A673 (cell line): ENCODE measurements around the gene FMNL1. TPM values are rescaled to one million over a fixed set of nuclear protein-coding genes. Genes with fewer than 3 reads are reported as not detected.

ENCODE experiments used
- BruUV-seq: library from RNA; stranded (reverse); fragments of 400-500 nt; replicated peaks from 2 replicates; lab custom pipeline; 2021; lab: Mats Ljungman, UMichigan
- CTCF ChIA-PET: fragments of 300-600 bp; sonication (Branson Sonifier 250); formaldehyde crosslinking; loops from one replicate; lab custom pipeline; 2022; ENCODE audit warnings: antibody characterized with exemption; lab: Charles Lee
- POLR2A ChIA-PET: fragments of 300-600 bp; sonication (Branson Sonifier 250); formaldehyde crosslinking; loops from one replicate; lab custom pipeline; 2022; ENCODE audit warnings: antibody characterized with exemption; ENCODE audit not compliant: low non-redundant PET; lab: Charles Lee
- DNase-seq: peaks from one replicate; pipeline ENCODE4 v3.0.0-alpha.2; 2015; ENCODE audit warnings: low spot score
- H3K27ac ChIP-seq: fragments of 200-600 bp; sonication (generic); 2 replicates; pipeline ENCODE4 v1.5.1; 2016; ENCODE audit warnings: mixed run types, low read depth, mild to moderate bottlenecking, mixed read lengths, antibody characterized with exemption, low read length; ENCODE audit not compliant: poor library complexity, severe bottlenecking
- H3K27me3 ChIP-seq: fragments of 200-600 bp; sonication (generic); replicated peaks from 2 replicates; pipeline ENCODE4 v1.6.1; 2017; ENCODE audit warnings: mixed run types, low read depth, mild to moderate bottlenecking, mixed read lengths, antibody characterized with exemption, low read length; ENCODE audit not compliant: insufficient read depth, poor library complexity
- H3K36me3 ChIP-seq: fragments of 200-600 bp; sonication (generic); 2 replicates; pipeline ENCODE4 v1.6.1; 2016; ENCODE audit warnings: mixed run types, mild to moderate bottlenecking, mixed read lengths, antibody characterized with exemption, low read length; ENCODE audit not compliant: insufficient read depth, poor library complexity, severe bottlenecking
- H3K4me1 ChIP-seq: fragments of 200-600 bp; sonication (generic); 2 replicates; pipeline ENCODE4 v1.6.1; 2017; ENCODE audit warnings: mixed run types, mild to moderate bottlenecking, mixed read lengths, antibody characterized with exemption, low read length; ENCODE audit not compliant: insufficient read depth, poor library complexity, severe bottlenecking
- H3K4me3 ChIP-seq: fragments of 200-600 bp; sonication (generic); 2 replicates; pipeline ENCODE4 v1.5.1; 2016; ENCODE audit warnings: low read depth, mixed run types, mild to moderate bottlenecking, mixed read lengths, low read length; ENCODE audit not compliant: poor library complexity, severe bottlenecking
- H3K9me3 ChIP-seq: fragments of 200-600 bp; sonication (generic); 2 replicates; pipeline ENCODE4 v1.6.1; 2016; ENCODE audit warnings: mixed run types, low read depth, mild to moderate bottlenecking, mixed read lengths, antibody characterized with exemption, low read length; ENCODE audit not compliant: poor library complexity, severe bottlenecking
- EZH2 ChIP-seq: fragments of 200-600 bp; sonication (generic); IDR thresholded peaks from 2 replicates; pipeline ENCODE4 v1.6.1; 2017; ENCODE audit warnings: borderline replicate concordance, low read depth, mild to moderate bottlenecking, mixed read lengths, antibody characterized with exemption, low read length; ENCODE audit not compliant: poor library complexity, severe bottlenecking
- intact Hi-C: fragments of 100-400 bp; cut with micrococcal nuclease; formaldehyde crosslinking; loops from one replicate; pipeline ENCODE4 v1.10.0; 2022; ENCODE audit not compliant: unreplicated experiment
- total RNA-seq: library from RNA; stranded (reverse); gene quantifications from 2 replicates; pipeline ENCODE4 v1.2.3, GENCODE V29; 2021
- TF ChIP-seq, protein P1 (sequence below): fragments of 300-800, 200-600 bp; sonication (generic); conservative IDR thresholded peaks from 2 replicates; pipeline ENCODE4 v1.5.1; 2017; ENCODE audit warnings: low read depth, mild to moderate bottlenecking, antibody characterized with exemption, low read length, moderate library complexity, mixed read lengths

FMNL1 gene
- total RNA-seq, 1 experiment from 2014 or later: 1.0 TPM

DNA sequence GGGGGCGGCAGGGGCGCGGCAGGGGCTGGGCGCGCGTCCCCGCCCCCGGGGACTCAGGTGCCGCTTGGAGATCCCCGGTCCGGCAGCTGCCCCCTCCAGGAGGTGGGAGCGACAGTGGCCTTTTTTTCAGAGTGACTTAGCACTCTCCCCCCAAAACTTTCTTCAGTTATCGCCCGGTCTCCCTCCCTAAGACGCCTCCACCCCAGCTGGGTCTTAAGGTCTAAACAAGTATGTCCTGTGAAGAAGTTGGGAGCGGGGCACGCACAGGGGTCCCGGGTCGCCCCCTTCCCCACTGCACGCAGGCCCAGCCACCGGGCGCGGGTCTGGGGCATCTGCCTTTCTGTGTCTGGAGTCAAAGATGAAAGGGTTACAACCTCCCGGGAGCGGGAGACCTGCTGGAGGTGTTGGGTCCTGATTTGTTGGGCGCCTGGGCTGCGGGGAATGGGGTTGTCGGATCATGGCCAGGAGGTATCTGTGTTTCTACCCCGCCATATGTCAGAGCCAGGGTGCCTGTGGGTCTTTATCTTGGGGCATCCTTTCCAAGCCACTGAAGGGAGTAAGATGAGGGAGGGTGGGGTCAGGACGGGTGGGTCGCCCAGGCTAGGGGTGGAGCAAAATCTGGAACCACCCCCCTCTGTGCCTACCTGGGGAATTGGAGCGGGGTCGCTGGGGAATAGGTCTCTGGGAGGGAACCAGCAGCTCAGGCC, 757 bp downstream of the FMNL1 start:
- CTCF ChIA-PET: no interaction called here

GRCh38 chr17:45222996-45223538, 1.4 kb downstream of the FMNL1 start:
- no TSS peak for BruUV-seq

More for the DNA sequence above, 757 bp downstream of the FMNL1 start:
- intact Hi-C loops: no loop called here
- Histone ChIP-seq H3K27ac (no peak overlapping the region), H3K4me3 (peak overlapping the region; percentile 47), H3K27me3 (peaks cover 4% of the 10 kb centered on the region), H3K4me1 (peaks cover 4% of the 10 kb centered on the region), H3K9me3 (no peaks in the 10 kb centered on the region), H3K36me3 (no peaks in the 10 kb centered on the region)
- no peak for DNase-seq
- TF ChIP-seq, protein P1, sequence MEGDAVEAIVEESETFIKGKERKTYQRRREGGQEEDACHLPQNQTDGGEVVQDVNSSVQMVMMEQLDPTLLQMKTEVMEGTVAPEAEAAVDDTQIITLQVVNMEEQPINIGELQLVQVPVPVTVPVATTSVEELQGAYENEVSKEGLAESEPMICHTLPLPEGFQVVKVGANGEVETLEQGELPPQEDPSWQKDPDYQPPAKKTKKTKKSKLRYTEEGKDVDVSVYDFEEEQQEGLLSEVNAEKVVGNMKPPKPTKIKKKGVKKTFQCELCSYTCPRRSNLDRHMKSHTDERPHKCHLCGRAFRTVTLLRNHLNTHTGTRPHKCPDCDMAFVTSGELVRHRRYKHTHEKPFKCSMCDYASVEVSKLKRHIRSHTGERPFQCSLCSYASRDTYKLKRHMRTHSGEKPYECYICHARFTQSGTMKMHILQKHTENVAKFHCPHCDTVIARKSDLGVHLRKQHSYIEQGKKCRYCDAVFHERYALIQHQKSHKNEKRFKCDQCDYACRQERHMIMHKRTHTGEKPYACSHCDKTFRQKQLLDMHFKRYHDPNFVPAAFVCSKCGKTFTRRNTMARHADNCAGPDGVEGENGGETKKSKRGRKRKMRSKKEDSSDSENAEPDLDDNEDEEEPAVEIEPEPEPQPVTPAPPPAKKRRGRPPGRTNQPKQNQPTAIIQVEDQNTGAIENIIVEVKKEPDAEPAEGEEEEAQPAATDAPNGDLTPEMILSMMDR: no peak
- TF ChIP-seq EZH2: no peak
- POLR2A ChIA-PET: no interaction called here
- BruUV-seq: no TSS peak

GRCh38 chr17:45223539-45224528, 2.1 kb downstream of the FMNL1 start:
- Histone ChIP-seq H3K9me3 (no peaks in the 10 kb centered on the region), H3K36me3 (no peaks in the 10 kb centered on the region), H3K4me3 (no peak overlapping the region), H3K27ac (no peak overlapping the region), H3K4me1 (peaks cover 8% of the 10 kb centered on the region), H3K27me3 (peaks cover 4% of the 10 kb centered on the region)
- ChIA-PET POLR2A (no interaction called here), CTCF (no interaction called here)
- no TSS peak for BruUV-seq
- intact Hi-C loops: no loop called here
- no peak for TF ChIP-seq EZH2
- TF ChIP-seq, protein P1: no peak
- no peak for DNase-seq

More at GRCh38 chr17:45222996-45223538, 1.4 kb downstream of the FMNL1 start:
- ChIA-PET CTCF (no interaction called here), POLR2A (no interaction called here)
- Histone ChIP-seq H3K9me3 (no peaks in the 10 kb centered on the region), H3K4me3 (no peak overlapping the region), H3K4me1 (peaks cover 6% of the 10 kb centered on the region), H3K36me3 (no peaks in the 10 kb centered on the region), H3K27ac (no peak overlapping the region), H3K27me3 (peaks cover 4% of the 10 kb centered on the region)
- DNase-seq: no peak
- TF ChIP-seq EZH2: no peak
- TF ChIP-seq, protein P1: no peak
- intact Hi-C loops: no loop called here
